ENCODE results near the gene MEI1. TPM values are rescaled to one million over a fixed set of nuclear protein-coding genes. Genes with fewer than 3 reads are reported as not detected.

The MEI1 gene
- 10 to 100 TPM in 2 of 4 donors, 1 to 10 TPM in 1, under 1 TPM in 1; 0.16 to 13.6 (median 6.3) TPM for total RNA-seq

- no peak for TF ChIP-seq CTCF (IDR thresholded peaks at IDR 0.05; ENCODE audit: low read depth)
Observed at GRCh38 chr22:41699264-41700107, at the start of gene MEI1. Gene MEI1, plus strand, starts transcription at chr22:41699503. Its CDS starts 36 bp downstream, at chr22:41699539.

- TF ChIP-seq CTCF (IDR thresholded peaks at IDR 0.05; ENCODE audit: low read depth): no peak
Observed at GRCh38 chr22:41650229-41650628, 49.1 kb upstream of the MEI1 start.

- TF ChIP-seq CTCF (IDR thresholded peaks at IDR 0.05; ENCODE audit: low read depth): no peak
Observed at GRCh38 chr22:41650821-41651220, 48.5 kb upstream of the MEI1 start.

GRCh38 chr22:41654322-41654721, 45.0 kb upstream of the MEI1 start:
- TF ChIP-seq CTCF (IDR thresholded peaks at IDR 0.05; ENCODE audit: low read depth): no peak

- no peak for TF ChIP-seq CTCF (IDR thresholded peaks at IDR 0.05; ENCODE audit: low read depth)
Observed at GRCh38 chr22:41656556-41656955, 42.7 kb upstream of the MEI1 start.

- no peak for TF ChIP-seq CTCF (IDR thresholded peaks at IDR 0.05; ENCODE audit: low read depth)
Observed at GRCh38 chr22:41657709-41658108, 41.6 kb upstream of the MEI1 start.

GRCh38 chr22:41658869-41659268, 40.4 kb upstream of the MEI1 start:
- no peak for TF ChIP-seq CTCF (IDR thresholded peaks at IDR 0.05; ENCODE audit: low read depth)
